ENCODE measurements around the gene KIF26B.

KIF26B gene

DNA sequence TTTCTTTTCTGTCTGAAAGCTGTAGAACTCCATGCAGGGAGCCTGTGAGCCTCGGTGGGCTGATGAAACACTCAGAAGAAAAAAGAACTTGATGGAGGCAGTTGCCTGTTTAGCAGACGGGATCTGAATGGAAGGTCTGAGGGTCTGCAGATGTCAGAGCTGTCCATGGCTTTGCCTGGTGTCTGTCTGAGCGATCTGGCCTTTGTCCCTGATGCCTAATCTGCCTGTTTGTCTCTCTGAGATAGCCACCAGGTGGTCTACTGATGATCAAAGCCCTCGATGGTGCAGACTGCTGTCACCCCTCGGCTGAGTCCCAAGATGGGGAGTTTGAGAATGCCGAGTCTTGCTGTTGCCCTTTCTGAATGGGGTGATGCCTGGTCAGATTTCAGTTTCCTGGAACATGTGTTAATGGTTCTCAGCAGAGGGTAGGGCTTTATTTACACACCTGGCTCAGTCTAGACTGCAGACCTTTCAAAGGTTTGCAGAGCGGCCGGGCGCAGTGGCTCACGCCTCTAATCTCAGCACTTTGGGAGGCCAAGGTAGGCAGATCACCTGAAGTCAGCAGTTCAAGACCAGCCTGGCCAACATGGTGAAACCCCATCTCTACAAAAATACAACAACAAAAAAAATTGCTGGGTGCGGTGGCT lies 90.4 kb downstream of the KIF26B start:
- no peak for DNase-seq

DNA sequence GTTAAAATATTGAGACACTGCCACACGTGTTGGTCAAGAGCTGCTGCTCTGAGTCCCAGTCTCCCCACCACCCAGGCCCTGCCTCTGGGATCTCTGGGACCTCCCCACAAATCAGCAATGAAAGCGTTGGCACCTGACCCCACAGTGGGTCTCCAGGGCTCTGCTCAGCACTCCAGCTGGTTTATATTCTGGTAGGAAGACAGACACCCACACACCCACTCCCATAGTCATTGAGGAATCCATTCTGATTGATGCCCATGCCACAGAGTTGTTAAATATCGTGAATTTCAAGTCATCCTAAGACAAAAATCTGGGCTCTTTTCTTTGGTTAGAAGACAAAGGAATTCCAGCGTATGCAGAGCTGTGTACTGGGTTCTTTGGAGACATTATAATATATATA lies 91.6 kb downstream of the KIF26B start:
- no peak for DNase-seq

DNA sequence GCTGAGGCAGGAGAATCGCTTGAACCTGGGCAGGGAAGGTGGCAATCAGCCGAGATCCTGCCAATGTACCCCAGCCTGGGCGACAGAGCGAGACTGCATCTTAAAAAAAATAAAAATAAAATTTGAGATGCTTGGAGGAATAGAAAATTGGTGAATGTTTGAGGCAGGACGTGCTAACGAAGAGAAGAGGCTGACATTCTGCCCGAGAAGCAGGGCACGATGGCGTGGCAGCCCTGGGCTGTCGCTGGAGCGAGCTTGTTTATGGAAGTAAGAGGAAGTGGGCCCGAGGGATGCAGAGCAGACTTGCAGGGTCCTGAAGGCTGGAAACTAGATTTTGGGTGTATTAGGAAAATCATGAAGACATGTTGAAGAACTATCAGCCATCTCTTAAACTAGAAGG lies 92.6 kb downstream of the KIF26B start:
- DNase-seq: no peak

DNA sequence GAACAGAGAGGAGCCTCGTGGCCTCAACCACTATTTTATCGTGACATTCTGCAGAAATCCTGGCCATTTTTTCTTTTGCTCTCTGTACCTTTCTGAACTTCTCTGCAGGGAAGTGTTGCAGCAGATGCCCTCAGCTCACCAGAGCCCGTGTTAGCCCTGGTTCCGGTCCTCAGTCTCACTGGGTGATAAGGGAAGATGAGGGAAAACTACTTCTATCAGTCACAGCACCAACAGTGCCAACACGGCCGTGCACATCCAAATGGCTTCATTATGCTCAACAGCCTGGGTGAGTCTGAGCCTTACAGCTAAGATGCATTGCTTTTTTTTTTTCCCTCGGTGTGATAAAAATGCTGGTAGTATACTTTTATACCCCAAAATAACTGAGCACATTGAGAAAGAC lies 93.0 kb downstream of the KIF26B start:
- DNase-seq: no peak

DNA sequence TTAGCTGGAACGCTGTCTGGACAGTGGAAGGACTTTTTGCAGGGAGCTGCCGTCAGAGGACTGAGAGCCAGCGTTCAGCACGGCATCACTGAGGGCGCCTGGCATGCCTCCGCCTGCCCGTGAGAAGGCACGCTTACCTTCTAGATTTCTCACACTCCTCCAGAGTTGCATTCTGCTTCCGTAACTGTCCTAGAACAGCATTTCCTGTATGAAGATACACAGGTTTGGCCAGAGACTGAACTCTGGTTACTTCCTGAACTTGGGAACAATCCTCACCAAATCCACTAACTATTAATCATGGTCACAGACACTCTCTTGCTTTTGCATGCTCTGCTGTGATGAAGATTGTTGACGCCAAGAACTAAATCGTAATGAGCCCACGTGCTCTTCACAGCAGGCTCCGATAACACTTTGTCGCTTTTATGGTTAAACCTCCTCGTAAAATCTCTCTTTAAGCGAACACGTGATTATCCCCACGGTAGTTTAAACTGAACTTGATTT lies 93.5 kb downstream of the KIF26B start:
- no peak for DNase-seq

DNA sequence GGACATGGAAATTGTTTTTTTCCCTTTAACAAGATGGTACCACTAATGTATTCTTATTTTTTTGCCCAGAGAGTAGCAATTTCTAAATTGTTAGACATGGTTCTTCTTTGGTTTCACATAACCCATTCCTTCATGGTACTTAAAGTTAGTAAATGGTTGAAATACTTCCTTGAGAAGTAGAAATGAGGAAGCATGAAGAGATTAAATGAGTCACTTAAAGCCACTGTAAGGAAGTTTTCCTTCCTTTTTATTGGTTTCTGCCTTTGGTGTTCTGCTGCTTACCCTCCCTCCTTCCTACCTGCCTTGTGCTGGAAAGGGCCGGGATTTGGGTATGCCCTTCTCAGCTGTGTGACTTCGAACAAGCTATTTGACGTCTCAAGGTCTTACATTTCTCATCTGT lies 101.0 kb downstream of the KIF26B start:
- DNase-seq: no peak

DNA sequence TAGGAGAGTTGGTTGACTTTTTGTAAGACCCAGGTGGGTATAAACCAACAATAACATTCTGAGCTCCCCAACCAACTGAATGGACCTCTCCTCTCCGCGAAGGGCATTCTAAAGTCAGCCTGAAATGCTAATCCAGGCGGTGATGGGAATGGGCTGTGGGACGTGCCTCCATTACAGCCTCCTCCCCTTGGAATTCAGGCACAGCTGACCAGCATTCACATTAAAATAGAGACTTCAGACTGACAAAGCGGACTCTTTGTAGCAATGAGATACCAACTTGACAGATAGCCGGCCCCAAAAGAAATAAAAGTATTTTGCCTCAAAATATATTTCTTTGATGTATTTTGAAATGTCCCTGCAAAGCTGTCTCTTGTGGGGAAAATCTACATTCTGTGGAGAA lies 101.7 kb downstream of the KIF26B start:
- DNase-seq: no peak

DNA sequence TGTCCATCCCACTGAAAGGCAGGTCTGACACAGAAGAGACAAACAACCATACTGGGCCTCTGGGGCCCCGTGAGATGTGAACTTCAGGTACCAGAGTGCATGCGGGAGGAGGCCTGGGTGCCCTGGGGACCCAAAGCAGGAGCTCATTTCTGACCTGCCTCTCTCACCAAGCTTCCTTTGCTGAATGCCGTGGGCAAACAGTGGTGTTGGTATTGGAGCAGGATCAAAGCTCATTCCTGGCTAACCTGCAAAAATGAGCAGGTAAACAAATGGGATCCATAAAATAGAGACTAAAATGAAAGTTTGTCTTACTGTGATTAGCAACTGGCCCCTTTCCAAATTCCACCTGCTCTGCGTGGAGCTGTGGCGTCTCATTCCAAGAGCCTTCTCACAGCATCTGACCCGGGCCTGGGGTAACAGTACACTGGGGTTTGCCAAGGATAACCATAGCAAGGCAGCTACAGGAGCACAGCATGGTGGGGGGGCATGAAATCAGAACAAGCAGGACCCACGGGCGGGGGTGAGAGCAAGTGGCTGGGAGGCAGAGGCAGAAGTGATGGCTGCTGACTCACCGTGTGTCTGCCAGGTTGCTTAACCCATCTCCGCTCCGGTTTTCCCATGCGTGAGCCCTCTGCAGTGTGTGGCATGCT lies 103.6 kb downstream of the KIF26B start:
- no peak for DNase-seq

DNA sequence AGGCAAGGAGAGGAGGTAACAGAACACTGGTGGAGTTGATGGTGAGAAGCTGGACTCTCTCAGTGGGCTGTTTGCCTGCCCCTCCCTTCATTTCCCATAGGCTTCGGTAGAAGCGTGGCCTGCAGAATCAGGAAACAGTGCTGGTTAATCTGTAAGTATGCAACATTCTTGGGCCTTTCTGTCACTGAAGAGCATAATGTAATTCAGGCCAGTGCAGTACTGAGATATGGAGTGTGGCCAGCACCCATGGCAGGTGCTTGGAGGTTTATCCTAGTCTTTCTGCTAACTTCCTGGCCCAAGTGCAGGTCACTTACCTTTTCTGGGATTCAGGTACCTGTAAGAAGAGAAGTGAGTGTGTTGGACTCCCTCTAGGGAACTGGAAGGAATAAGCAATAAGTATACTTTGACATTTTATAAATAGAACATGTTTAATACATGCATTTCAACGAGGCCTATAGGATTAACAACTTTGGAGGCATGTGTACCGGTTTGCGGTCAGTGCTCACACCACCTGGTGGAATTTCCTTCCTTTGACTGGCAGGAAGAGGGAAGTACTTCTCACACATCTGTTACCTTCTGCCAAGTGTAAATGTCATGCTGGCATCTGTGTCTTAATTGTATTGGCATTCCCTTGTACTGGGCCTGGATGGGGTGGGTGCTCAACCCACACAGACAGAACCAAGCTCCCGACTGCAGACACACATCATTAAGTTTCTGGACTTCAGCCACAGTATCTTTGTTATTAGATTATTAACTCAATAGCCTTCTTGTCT lies 105.5 kb downstream of the KIF26B start:
- no peak for DNase-seq

DNA sequence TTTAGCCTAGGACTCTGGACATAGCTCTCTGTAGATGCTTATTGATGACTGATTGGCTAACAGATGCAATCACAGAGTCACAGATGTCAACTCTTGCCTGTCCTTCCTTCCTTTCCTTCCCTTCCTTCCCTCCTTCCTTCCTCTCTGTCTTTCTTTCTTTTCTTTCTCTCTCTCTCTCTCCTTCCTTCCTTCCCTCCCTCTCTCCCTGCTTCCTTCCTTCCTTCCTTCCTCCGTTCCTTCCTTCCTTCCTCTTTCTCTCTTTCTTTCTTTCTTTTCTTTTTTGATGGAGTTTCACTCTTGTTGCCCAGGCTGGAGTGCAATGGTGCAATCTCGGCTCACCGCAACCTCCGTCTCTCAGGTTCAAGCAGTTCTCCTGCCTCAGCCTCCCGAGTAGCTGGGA lies 106.1 kb downstream of the KIF26B start:
- DNase-seq: no peak

DNA sequence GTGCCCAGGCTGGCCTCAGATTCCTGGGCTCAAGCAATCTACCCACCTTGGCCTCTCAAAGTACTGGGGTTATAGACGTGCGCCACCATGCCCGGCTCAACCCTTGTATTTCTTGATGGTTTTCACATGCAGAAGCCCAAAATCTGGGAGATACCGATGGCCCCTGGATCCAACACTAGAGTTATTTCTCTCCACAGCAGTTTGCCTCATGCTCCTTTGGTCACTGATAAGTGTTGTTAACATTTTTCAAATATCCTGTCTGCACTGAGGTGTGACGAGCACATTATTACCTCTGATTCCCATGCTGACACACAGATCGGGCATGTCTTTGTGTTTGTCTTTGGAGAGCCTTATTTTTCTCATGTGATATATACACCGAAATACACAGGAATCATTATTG lies 107.0 kb downstream of the KIF26B start:
- no peak for DNase-seq

DNA sequence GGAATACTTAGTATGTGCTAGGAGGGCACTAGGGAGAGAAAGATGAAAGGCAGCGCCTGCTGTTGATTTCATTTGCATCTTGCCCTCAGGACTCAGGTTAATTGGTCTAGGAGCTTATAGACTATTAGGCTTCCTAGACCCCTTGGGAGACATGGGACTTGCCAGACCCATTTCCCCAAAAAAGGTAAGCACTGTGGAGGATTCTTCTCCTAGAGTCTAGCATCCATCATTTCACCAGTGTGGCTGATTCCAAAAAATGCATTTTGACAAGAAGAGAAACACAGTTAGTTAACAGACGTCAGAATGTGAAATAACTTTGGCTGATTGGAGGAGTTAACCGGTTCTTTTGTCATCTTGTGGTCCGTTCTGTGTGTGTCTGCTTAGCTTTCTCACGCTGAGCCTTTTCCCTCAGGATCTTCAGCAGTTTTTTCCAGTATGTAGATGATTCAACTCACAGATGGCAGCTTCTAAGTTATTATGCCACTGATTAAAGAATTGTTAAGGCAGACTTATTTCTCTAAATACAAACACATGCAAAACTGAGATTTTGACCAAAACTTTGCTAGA lies 108.8 kb downstream of the KIF26B start:
- no peak for DNase-seq

DNA sequence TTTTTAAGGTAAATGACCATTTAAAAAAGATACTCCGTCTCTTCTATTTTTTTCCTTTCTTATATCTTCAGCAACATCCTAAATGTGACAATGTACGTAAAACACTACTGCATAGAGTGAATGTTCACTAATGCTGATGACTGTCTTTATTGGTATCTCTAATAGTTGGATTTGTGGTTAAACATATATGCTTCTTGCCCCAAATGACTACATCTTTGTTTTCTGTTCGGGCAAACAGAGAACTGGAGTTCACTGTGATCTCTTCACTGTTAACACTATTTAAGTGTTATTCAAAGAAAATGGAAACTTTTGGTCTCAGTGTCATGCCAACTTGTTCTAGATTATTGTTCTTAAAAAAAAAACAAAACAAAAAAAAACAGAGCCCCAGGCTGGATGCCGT lies 109.4 kb downstream of the KIF26B start:
- no peak for DNase-seq

DNA sequence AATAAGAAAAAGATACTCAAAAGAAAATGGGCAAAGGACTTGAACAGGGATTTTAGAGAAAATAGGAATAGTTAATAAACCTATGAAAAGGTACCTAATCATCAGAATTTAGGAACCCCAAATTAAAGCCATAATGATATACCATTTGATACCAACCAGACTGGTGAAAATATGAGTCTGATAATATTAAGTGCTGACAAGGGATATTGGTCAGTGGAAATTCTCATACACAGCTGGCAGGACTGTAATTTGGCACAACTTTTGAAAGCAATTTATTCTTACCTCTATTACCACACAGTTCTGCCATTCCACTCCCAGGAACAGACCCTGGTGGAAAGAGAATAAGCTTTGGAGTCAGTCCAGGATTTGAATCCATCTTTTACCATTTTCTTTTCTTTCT lies 111.3 kb downstream of the KIF26B start:
- DNase-seq: no peak

DNA sequence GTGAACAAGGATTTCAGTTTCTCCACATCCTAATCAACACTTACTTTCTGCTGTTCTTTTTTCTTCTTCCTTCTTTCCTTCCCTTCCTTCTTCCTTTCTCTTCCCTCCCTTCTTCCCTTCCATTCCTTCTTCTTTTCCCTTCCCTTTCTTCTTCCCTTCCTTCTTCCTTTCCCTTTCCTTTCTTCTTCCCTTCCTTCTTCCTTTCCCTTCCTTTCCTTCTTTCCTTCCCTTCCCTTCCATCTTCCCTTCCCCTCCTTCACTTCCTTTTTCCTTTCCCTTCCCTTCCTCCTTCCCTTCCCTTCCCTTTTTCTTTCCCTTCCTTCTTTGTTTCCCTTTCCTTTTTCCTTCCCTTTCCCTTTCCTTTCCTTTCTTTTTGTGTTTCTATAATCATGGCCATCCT lies 115.3 kb downstream of the KIF26B start:
- no peak for DNase-seq

DNA sequence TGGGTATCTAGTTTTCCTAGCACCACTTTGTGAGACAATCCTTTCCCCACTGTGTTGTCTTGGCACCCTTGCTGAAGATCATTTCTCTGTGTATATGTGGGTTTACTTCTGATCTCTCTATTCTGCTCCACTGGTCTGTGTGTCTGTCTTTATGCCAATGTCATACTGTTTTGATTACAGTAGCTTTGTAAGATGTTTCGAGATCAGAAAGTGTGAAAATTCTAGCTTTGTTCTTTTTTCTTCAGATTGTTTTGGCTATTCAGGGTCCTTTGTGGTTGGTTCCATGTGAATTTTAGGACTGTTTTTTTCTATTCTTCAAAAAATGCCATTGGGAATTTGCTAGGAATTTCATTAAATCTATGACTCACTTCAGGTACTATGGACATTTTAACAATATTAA lies 116.2 kb downstream of the KIF26B start:
- DNase-seq: no peak

DNA sequence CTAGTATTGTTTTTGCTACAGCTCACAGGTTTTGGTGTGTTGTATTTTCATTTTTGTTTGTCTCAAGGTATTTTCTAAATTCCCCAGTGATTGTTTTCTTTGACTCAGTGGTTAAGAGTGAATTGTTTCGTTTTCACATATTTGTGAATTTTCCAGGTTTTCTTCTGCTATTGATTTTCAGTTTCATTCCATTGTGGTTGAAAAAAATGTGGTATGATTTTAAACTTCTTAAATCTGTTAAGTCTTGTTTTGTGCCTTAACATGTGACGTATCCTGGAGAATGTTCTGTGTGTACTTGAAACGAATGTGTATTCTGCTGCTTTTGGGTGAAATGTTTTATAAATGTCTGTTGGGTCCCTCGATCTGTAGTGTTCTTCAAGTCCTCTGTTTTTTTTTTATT lies 117.9 kb downstream of the KIF26B start:
- no peak for DNase-seq

DNA sequence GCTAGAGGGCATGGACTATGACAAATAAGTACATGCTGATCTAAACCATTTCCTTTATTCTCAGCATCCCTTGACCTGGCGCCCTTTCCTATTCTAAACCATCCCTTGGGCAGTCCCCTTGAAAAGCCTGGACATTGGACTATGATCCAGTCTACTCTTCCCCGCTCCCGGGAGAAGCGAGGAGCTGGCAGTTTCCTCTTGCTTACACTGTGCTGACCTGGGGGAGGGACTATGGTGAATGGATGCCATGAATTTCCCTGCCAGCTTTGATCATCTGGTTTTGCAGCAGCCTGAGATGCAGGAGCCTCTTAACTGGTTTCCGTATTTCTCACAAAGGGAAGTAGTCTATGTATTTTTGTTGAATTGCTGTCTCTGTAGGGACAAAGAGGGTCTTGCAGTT lies 121.7 kb downstream of the KIF26B start:
- DNase-seq: no peak

DNA sequence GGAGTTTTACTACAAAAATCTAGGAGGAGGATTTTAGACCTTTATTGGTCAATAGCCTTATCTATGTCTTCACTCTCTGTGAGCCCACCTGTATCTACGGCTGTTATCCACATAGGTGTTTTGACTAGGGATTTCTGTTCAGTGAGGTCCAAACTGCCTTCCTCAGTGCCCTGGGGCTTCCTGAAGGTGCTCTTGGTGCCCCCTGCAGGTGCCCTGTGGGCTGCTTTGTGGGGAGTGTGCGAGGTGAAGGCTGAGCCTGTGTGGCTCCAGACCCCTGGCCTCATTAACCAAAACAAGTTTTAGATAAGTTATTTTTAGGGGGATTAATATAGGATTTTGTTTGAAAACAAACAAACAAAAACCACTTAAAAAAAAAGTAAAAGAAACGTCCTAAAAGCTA lies 122.5 kb downstream of the KIF26B start:
- DNase-seq: no peak

DNA sequence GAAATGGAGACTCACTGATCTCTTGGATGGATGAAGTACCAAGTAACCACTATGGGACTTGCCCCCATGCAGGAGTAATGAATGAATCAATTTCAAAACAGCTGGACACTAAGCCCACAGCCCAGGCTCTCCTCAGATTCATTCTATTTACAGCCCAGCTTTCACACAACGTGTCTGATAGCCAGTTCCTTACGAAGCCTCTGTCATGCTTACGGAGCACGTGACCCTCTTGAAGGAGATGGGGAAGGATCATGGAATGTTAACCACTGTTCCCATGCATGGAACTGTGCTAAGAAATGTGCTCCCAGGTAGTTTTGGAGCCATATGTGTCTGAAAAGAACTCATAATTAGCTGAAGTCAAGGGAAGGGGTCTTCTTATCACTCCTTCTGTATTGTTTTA lies 124.1 kb downstream of the KIF26B start:
- DNase-seq: no peak

DNA sequence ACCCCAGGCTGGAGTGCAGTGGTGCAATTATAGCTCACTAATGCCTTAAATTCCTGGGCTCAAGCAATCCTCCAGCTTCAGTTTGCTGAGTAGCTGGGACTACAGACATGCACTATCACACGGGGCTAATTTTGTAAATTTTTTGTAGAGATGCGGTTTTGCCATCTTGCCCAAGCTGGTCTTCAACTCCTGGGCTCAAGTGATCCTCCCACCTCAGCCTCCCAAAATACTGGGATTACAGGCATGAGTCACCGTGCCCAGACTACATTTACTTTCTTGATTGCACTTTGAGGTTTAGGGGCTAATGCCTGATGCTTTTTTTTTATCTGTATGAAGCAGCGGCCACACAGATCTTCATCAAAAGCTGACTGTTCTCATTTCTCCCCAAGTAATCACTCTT lies 124.6 kb downstream of the KIF26B start:
- no peak for DNase-seq

DNA sequence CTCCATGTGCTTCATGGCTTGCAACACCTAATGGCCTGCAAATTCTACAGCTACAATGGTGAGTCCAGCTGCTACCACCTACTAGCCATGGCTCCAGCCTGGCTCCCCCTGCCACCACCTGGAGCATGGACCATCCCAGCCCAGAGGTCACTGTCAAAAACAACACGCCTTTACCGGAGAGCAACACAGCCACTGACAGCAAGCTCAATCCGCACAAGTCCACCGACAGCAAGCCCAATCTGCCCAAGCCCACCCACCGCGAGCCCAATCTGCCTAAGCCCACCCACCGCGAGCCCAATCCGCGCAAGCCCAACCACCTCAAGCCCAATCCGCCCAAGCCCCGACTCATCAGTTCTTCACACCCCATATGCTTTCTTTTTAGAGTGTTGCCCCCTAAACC lies 128.2 kb downstream of the KIF26B start:
- DNase-seq: no peak

DNA sequence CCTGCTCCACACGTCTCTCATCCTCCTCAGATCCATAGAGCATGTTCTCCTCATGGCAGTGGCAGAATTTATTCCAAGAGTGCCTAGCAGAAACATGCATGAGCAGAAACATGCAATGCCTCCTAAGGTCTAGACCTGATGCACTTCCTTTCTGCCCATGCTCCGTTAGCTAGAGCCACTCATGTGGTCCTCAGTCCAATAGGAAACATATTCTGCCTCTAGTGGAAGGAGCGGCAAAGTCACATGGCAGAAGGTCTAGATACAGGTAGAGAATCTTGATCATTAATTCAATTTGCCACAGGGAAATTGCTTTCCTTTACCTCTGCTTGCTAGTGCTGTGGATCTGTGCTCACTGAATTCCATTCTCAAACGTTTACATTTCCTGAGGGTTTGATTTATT lies 130.4 kb downstream of the KIF26B start:
- DNase-seq: no peak

DNA sequence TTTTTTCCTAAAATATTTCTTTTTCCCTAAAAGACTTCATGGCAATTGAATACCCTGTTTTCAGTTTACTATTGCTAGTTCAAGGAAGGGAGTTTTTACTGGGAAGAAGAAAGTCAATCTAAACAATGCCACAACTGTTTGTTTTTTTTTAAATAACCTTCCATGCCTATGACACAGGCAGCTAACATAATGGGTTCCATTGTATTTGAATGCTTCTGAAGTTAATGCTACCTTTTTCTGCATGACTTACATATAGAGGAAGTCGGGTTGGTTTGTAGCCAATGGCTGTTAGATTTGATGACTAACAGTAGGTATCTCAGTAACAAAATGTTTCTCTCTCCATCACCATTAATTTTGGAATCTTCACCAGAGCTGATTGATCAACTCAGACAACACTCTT lies 134.0 kb downstream of the KIF26B start:
- DNase-seq: no peak
